ENCODE data around the gene CCDC7.
"Not testable (repeated sequence)": the region's sequence is repeated elsewhere in the genome, so short reads cannot be mapped to it uniquely, and the experiment has no call there.

The CCDC7 gene

GRCh38 chr10:32890444-32890843 is 444.5 kb downstream of the CCDC7 start:
- no peak for DNase-seq

- DNase-seq, result no peak
These were observed 445.3 kb downstream of the CCDC7 start for GRCh38 chr10:32891261-32891660.

- no peak for DNase-seq
These were observed 447.5 kb downstream of the CCDC7 start for GRCh38 chr10:32893434-32893833.

- DNase-seq, result no peak
These were observed 448.1 kb downstream of the CCDC7 start for GRCh38 chr10:32893916-32894664.

DNA sequence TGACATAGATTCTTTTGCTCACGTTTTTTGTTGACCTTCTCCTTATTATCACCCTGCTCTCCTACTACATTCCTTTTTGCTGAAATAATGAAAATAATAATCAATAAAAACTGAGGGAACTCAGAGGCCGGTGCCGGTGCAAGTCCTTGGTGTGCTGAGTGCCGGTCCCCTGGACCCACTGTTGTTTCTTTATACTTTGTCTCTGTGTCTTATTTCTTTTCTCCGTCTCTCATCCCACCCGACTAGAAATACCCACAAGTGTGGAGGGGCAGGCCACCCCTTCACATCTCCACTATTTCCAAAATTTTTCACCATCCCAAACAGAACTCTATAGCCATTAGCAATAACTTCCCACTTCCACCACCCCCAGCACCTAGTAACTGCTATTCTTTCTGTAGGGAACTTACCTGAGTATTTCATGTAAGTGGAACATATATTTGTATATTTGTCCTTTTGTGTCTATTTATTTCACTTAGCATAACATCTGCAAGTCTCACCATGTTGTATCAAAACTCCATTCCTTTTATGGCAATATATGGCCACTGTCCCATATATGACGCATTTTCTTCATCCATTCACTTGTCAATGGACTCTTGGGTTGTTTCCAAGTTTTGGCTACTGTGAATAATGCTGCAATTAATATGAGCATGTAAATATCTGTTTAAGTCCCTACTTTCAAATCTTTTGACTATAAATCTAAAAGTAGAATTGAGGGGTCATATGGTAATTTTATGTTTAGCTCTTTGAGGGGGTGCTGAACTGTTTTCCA is 449.4 kb downstream of the CCDC7 start:
- DNase-seq, result not testable (repeated sequence)

DNA sequence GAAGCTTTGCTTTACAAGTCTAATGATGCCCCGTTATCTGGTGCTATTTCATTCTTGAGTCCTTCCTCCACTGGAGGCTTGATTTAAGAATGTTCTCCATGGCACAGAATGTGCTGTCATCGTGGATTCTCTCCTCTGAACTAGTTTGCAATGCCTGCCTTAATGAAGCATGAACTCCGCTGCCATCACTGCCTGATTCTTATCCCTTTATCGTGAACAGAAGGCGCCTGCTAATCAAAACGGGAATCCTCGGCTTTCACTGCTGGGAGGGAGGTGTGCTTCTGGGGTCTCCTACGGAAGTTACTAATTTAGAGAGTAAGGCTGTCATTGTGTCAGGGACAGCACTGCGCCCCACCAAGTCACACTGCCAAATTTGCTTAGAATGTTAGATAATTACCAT is 455.9 kb downstream of the CCDC7 start:
- no peak for DNase-seq

DNA sequence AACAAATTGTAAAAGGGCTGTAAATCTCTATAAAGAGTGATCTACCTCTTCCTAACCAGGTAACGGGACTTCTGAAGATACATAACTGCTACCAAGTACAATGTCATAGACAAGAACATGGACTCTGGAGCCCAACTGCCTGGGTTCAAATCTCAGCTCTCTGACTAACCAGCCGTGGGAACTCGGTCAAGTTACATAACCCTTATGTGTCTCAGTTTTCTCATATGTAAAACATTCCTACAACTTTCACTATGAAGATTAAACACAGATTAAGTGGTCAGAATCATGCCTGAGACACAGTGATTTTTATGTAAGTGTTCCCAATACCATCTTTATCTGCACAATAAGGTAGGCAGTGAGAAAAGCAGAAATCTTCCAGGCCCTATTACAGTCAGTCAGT is 459.5 kb downstream of the CCDC7 start:
- DNase-seq, result no peak

DNA sequence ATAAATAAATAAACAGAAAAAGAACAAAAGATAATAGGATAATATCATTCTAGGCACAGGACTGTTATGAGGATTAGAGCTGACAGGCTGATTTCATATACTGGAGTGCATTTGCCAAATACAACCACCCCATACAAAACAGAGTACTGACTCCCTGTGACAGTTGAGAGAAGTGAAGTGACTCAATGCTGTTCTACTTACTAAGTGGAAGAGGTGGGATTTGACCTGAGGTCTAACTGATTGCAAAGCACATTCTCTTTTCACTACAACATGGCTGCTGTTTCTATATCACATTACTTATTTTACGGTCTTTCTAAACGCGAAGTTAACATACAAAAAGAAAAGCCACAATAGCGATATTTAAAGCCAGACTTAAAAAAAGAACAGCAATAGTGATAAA is 460.7 kb downstream of the CCDC7 start:
- DNase-seq, result no peak

DNA sequence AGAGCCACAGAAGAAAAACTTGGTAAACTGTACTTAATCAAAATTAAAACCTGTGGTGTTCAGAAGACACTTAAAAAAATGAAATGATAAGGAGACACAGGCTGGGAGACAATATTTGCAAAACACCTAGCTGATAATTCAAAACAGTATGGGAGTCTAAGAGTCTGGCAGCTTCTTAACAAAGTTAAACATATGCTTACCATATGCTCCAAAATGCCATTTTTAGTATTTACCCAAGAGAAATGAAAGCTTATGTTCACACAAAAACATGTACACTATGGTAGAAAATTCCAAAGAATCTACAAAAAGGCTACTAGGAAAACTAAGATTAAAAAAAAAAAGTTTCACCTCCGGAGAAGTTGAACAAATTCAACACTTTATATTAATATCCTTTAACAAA is 463.5 kb downstream of the CCDC7 start:
- no peak for DNase-seq

DNA sequence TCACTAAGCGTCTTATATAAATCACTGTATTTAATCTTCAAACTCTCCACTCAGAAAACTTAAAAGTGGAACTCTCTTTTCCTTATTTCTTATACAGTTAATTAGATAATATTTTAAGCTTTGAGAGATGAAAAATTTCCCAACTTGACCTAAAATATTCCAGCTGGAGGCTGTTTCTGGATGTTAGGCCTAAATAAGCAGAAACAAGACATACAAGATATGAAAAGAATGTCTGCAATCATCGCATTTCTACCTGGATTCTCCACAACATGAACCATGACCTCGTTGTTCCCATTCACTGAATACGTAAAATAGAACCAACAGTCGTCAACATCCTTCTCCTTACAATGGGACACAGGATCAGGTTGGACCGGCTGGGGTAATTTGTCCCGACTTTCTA is 464.0 kb downstream of the CCDC7 start:
- not testable (repeated sequence) for DNase-seq

GRCh38 chr10:32911285-32912016 is 465.5 kb downstream of the CCDC7 start:
- DNase-seq, result no peak

DNA sequence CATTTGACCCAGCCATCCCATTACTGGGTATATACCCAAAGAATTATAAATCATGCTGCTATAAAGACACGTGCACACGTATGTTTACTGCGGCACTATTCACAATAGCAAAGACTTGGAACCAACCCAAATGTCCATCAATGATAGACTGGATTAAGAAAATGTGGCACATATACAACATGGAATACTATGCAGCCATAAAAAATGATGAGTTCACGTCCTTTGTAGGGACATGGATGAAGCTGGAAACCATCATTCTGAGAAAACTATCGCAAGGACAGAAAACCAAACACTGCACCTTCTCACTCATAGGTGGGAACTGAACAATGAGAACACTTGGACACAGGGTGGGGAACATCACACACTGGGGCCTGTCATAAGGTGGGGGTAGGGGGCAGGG is 471.9 kb downstream of the CCDC7 start:
- DNase-seq, result not testable (repeated sequence)

DNA sequence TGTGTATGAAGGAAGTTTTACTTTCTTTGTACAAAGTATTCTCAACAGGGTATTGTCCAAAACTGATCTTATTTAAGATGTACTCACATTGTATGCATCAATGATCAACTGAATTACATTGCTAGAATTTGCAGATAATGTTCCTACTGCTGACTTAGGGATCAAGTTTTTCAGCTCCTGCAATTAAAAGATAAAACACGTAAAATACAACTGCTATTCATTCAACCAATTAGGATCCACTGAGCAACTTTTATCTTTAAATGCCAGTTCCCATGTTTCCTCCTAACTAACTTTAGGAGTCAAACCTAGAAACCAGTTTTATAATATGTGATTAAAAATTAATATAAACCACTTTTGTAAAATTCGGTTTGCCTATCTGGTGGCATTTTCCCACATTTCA is 476.2 kb downstream of the CCDC7 start:
- DNase-seq, result no peak

- DNase-seq, result no peak
These were observed 477.2 kb downstream of the CCDC7 start for GRCh38 chr10:32923134-32923533.

DNA sequence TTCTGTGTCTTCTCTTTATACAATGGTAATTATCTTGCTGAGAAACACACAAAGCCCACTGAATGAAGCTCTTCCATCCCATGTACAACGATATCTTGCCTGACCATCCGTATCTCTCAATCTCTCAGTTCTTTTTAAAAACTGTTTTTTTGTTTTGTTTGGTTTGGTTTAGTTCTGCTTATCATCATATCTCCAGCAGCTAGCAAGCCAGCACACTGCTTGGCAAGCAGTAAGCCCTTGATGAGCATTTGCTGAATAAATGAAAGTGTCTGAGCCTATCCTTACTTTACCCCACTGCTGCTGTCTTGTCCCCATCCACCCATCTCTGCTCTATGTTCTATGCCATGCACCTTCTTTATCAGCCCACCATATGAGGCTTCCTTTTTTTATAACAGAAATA is 477.9 kb downstream of the CCDC7 start:
- no peak for DNase-seq
